GM21360 (cell line): ENCODE measurements around the gene VTI1B.
"Not testable (repeated sequence)": the region's sequence is repeated elsewhere in the genome, so short reads cannot be mapped to it uniquely, and the experiment has no call there.

Experiments used
- ATAC-seq: cut with Tn5 transposase; IDR thresholded peaks from one replicate; pipeline ENCODE4 v1.9.1; 2021; ENCODE audit warnings: mild to moderate bottlenecking, moderate library complexity; ENCODE audit not compliant: unreplicated experiment

Gene VTI1B

GRCh38 chr14:67674480-67675218, at the start of gene VTI1B:
TSS of gene VTI1B (minus strand) at chr14:67674632. CDS start at chr14:67674489, 143 bp downstream.
- ATAC-seq: peak; percentile 92

GRCh38 chr14:67722293-67722692, 47.9 kb upstream of the VTI1B start:
- no peak for ATAC-seq

- ATAC-seq: no peak
Observed at GRCh38 chr14:67721875-67722274, 47.4 kb upstream of the VTI1B start.

- no peak for ATAC-seq
Observed at GRCh38 chr14:67719866-67720265, 45.4 kb upstream of the VTI1B start.

- ATAC-seq: not testable (repeated sequence)
Observed at GRCh38 chr14:67719385-67719784, 45.0 kb upstream of the VTI1B start.

GRCh38 chr14:67718265-67718664, 43.8 kb upstream of the VTI1B start:
- no peak for ATAC-seq

GRCh38 chr14:67717048-67717447, 42.6 kb upstream of the VTI1B start:
- no peak for ATAC-seq

- ATAC-seq: no peak
Observed at GRCh38 chr14:67710209-67710608, 35.8 kb upstream of the VTI1B start.

GRCh38 chr14:67709796-67710195, 35.4 kb upstream of the VTI1B start:
- ATAC-seq: not testable (repeated sequence)

- ATAC-seq: not testable (repeated sequence)
Observed at GRCh38 chr14:67709346-67709745, 34.9 kb upstream of the VTI1B start.

- no peak for ATAC-seq
Observed at GRCh38 chr14:67705211-67705610, 30.8 kb upstream of the VTI1B start.

GRCh38 chr14:67704484-67705089, 30.2 kb upstream of the VTI1B start:
- ATAC-seq: no peak

GRCh38 chr14:67703997-67704396, 29.6 kb upstream of the VTI1B start:
- no peak for ATAC-seq

GRCh38 chr14:67701492-67701891, 27.1 kb upstream of the VTI1B start, which contains the start of gene RDH12:
TSS of gene RDH12 (plus strand) at chr14:67701886. CDS start at chr14:67722643, 20,757 bp downstream.
- not testable (repeated sequence) for ATAC-seq

- ATAC-seq: no peak
Observed at GRCh38 chr14:67698179-67698578, 23.7 kb upstream of the VTI1B start.

GRCh38 chr14:67697006-67697405, 22.6 kb upstream of the VTI1B start:
- ATAC-seq: no peak

- ATAC-seq: peak; percentile 67
Observed at GRCh38 chr14:67695394-67695949, 21.0 kb upstream of the VTI1B start, which contains the start of gene RDH11. TSS of gene RDH11 (minus strand) at chr14:67695764. CDS start at chr14:67695703, 61 bp downstream.

- ATAC-seq: peak; percentile 90
Observed at GRCh38 chr14:67694791-67695393, 20.5 kb upstream of the VTI1B start.

- ATAC-seq: no peak
Observed at GRCh38 chr14:67690011-67690410, 15.6 kb upstream of the VTI1B start.

- no peak for ATAC-seq
Observed at GRCh38 chr14:67683842-67684241, 9.4 kb upstream of the VTI1B start.

GRCh38 chr14:67680941-67681340, 6.5 kb upstream of the VTI1B start:
- no peak for ATAC-seq
